ENCODE results near the gene AQP5.

AQP5 gene

DNA sequence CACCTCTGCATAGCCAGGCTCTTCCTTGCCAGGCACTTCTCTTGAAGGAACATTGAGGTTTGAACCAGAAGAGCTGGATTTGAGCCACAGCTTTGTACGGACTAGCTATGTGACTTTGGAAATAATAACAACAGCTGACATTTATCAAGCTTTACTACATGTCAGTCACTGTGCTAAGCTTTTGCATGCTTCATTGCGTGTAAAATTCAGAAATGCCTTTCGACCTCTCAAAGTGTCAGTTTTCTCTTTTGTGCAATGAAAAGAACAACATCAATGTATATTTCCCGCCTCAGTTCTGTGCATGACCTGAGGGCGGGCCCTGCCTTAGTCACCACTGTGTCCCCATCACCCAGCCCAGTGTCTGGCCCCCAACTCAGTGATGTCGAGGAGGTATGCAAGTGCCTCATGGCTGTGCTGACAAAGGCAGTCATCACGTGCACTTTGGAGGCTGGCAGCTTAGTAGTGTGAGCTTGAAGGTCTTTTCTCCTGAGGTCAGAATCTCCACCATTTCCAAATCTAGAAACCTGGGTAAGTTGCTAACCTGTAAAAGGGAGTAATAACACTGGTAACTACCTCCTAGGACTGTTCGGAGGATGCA is 29.0 kb upstream of the AQP5 start:
- no peak for DNase-seq (ENCODE audit: low spot score)

DNA sequence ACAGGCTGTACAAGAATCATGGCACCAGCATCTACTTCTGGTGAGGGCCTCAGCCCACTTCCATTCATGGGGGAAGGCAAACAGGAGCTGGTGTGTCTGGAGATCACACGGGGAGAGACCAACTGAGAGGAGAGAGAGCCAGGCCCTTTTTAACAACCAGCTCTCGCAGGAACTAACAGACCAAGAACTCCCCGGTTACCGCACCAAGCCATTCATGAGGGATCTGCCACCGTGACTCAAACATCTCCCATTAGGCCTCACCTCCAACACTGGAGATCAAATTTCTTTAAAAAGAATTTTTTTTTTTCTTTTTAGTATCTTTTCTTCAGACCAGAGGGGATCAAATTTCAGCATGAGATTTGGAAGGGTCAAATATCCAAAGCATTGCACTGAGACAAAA is 27.9 kb upstream of the AQP5 start:
- no peak for DNase-seq (ENCODE audit: low spot score)

DNA sequence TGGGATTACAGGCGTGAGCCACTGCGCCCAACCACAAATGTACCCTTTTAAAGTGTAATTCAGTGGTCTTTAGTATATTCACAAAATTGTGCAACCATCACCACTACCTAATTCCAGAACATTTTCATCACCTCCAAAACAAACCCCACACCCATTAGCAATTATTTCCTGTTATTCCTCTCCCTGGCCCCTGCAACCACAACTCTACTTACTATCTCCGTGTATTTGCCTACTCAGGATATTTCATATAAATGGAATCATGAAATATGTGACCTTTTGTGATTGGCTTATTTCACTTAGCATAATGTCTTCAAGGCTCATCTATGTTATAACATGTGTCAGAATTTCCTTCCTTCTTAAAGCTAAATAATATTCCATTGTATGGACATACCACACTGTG is 27.2 kb upstream of the AQP5 start:
- no peak for DNase-seq (ENCODE audit: low spot score)

DNA sequence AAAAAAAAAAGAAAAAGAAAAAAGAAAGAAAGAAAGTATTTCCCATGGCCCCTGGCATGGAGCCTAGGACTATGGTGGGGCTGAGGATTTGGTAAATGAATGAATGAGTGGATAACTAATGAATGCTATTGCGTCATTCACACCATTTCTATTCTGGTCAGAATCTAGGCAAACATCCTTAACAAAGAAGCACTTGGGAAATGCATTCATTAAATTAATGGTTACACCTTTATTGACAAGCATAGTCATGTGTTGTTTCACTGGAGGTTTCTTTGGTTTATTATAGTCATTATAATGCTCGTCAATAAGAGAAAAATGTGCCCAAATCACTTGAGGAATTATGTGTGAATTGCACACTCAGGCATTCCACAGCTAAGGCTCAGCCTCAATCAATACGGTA is 24.7 kb upstream of the AQP5 start:
- no peak for DNase-seq (ENCODE audit: low spot score)

DNA sequence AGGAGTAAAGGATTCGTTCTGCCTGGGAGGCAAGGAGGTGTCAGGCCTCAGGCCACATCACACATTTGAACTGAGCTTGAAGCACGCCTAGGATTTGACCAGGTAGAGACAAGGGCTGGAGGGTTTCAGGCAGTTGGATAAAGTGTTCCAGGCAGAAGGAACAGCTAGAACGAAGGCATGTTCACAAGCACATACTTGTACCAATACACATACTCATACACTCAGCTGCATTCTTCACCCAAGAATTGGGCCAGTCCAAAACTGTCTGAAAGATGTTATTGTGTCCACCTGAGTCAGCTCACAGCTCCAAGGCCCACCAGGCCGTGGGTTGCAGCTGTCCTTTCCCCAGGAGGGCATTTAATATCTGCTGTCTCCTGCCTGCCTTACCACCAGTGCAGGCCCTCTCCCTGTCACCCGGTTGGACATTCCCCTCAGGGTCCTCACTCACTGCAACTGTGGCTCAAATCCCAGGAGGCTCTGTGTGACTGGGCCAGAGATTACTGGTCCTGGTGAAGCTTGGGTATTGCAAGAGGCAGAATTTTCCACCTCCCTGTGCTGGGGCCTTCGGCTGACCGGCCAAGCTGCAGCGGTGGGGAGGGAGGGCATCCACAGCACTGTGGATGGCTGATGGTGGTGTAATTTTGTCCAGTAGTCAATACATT is 23.9 kb upstream of the AQP5 start:
- no peak for DNase-seq (ENCODE audit: low spot score)

DNA sequence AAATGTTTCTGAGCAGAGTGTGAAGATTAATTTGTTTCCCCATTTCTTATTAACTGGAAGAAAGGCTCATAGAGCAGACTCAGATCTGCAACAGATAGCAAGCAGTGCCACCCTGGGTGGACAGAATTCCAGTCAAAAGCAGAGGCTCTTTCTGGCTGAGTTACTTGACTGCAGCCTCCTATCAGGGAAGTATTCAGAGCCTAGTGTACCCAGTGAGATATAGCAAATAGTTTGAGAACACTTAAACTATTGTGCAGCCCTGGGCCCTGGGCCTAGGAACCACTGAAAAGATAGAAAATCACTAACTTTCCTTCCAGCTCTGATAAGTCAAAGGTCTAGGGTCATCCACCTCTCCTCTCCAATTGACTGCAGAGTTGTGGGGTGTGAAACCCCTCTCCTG is 22.4 kb upstream of the AQP5 start:
- no peak for DNase-seq (ENCODE audit: low spot score)

DNA sequence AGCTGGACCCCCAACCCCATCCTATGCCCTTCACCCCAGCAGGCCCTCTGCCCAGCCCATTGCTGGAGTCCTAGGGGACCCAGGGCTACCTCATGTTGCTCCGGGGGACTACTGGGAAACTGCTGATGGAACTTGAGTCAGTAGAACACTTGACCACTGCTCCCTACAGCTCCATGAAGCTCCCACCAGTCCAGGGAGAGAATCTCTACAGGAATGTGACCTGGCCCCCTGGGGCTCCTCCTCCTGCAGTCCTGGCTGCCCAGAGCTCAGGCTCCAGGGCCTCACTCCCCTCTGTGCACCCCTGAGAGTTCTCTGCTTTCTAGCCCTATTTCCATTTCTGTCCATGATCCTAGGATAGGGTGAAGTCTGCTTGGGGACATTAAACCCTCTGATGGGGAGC is 22.0 kb upstream of the AQP5 start:
- DNase-seq (ENCODE audit: low spot score), result no peak

DNA sequence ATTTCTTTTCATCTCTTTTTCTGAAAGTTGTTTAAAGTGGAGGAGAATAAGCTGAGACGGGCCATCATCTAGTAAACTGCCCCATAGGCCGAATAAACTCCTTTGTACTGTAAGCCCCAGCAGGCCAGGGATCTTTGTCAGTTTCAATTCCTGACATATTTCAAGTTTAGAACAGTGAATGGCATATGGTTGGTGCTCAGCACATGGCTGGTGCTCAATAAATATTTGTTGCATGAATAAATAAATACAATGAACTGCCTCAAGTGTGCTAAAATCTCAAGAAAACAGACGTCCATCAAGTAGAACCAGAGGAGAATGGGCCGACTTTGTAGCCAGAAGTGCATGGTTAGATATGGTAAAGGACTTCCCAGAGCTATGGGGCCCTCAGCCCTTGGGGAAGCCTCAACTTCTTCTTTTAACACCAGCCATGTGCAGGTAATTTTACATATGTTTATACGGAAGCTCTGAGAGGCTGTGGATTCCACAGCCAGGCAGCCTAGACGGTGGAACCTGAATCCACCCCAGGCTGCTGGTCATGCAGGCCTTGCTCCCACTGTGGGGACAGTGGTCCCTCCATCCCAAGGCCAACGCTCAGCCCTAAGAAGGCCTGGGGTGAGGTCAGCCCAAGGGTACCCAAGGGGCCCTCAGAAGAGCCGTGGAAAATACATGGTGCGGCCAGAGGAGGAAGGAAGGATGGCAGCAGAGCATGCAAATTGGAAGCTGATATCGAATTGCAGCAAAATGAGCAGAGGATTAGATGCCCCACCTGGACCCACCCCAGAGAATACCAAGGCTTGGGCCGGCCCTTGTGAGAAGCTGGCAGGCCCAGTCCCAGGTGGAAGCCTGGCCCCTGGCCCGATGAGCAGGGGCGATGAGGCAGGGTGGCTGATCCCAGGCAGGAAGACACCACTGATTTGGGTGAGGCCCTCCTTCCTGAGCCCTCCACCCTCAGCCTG is 19.8 kb upstream of the AQP5 start:
- DNase-seq (ENCODE audit: low spot score), result no peak

DNA sequence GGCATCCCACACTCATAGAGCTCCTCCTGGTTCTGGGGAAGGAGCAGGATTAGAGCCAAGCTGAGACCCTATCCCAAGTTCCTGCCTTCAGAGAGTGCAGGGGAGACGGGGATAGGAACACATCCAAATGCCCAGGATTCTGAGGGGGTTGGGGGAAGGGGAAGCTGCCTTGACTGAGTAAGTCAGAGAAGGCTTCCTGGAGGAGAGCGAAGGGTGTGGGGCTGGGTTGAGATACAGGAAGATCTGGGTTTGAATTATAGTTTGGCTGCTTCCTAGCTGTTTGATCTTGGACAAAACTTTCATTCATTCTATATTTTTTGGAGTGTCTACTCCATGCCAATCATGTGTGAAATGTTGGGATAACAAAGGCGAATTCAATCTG is 19.2 kb upstream of the AQP5 start:
- no peak for DNase-seq (ENCODE audit: low spot score)

DNA sequence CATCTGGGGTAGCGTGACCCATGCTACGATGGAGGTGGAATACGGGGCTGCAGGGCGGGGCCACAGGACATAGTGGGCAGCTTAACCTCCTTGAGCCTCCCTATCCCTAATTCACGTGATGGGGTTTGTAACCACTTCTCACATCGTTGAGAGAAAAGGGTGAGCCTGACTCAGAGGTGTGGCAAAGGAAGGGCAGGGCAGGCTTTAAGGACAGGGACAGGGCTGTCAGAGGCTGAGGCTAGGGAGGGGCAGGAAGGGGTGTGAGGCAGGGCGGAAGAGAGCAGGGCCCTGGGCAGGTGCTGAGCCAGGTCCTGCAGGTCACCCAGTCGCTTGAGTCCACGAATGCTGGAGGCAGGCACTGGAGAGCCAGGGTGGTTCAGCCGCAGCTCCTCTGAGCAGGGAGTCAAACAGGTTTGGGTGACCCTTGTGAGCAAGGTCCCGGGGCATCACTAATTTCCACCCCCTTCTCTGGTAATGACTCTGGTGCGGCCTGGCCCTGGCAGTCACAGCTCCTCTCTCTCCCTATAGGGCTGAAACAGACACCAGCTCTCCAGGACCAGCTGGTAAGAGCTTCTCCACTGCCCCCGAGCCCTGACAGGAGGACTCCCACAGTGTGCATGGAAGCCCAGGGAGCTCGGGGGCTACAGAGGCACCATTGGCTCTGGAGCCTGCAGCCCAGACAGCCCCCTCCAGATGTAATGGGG is 18.6 kb upstream of the AQP5 start:
- DNase-seq (ENCODE audit: low spot score), result no peak

DNA sequence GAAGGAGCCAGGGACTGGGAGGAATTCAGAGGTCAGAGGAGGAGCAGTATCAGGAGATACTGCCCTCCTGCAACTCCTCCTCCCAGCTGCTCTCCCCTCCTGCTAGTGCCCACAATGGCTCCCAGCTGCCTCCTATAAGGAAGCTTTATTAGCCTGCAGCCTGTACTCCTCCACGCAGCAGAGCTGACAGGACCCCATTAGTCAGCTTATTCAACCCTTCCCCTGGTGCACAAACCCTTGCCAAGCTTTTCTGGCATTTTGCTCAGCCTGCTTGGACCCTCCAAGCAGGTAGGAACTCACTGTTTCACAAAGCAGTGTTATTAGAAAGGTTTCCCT is 18.1 kb upstream of the AQP5 start:
- no peak for DNase-seq (ENCODE audit: low spot score)

DNA sequence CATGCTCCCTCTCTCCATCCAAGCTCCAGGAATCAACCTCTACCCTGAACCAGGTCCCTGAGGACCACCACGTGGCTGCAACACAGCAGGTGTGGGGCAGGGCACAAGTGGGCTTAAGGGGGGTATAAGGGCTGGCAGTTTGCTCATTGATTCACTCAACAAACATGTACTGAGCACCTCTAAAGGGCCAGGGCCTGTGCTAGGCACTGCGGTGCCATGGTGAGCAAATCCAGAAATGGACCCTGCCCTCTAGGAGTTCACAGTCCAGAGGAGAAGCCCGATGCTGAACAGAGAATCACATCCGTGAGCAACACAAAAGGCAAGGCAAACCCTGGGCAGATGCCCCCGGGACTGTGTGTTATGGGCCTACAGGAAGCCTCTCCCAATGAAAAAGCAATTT is 17.6 kb upstream of the AQP5 start:
- DNase-seq (ENCODE audit: low spot score), result no peak

DNA sequence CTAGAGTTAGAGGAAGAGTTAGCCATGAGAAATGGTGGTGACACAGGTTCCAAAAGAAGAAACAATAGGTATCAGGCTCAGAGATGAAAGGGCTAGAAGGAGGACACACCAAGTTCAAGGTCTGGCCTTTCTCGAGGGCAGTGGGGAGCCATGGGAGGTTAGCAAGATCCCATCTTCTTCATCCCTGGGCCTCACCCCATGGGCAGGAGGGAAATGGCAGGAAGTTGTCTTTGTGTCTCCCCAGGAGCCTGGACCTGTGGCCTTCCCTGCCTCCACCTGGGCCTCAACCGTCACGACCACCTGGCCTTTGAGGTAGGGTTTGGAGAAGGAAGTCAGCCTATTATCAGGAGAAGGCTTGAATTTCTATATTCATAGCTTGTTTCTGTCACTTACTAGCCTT is 17.0 kb upstream of the AQP5 start:
- DNase-seq (ENCODE audit: low spot score), result no peak

DNA sequence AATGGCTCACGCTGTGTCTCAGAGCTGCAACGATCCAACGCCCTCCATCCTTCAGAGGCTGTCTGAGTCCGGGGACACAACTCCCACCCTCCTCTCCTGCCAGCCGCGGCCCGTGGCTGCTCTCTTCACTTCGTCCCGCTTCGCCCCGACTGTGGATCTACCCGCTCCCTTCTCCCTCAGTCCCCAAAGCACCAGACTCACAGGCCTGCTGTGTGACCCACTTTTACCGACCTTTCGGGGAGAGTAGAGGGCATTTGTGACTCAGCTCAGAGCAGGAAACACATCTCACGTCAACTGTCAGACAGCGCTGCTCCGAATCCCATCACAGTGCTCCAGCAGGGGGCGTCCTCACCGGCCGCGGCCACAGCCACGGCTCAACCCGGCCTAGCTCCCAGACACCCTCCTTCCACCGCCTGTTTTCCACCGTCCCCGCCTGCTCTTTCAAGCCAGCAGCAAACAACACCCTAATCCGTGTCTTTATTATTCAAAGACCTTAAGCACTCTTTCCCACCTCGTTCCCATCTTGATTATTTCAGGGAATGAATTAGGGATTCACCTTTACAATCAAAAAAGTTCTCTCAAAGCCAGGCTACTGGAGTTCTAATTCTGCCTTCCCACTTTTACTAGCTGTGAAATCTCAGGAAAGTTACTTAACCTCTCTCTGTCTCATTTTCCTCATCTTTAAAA is 16.1 kb upstream of the AQP5 start:
- peak; percentile 94 for DNase-seq (ENCODE audit: low spot score)

DNA sequence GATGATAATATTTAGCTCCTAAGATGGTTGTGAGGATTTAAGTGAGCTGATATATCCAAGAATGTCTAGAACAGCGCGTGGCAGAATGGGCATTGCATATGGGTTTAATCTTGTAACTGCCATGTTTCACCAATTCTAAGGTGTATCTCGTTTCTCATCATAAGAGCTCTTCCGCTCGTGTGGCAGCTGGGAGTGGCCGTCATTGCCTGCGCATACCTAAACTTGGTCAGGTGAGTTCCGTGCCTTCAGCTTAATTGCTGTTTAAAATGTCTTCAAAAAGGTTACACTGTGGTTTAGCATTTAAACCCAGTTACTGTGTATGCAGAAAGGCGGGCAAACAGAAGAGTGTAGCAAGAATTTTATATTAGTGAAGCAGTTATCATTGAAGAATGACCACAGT is 15.6 kb upstream of the AQP5 start:
- no peak for DNase-seq (ENCODE audit: low spot score)

DNA sequence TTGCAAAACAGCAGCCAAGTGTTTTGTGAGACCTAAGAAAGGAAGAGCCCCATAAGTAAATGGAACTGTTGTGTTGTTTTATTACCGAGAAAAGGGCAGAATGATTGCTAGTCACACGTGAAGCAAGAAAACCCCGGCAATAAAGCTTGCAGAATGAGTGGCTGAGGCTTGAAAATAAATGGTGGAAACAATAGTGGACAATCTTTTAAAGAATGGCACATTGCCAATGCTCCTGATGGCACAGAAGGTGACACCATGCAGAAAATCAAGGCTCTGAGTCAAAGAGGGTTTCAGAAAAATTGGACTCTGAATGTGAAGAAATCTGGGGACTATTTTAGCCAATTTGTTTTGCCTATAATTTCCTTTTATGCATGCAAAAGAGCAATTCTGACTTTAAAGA is 15.2 kb upstream of the AQP5 start:
- no peak for DNase-seq (ENCODE audit: low spot score)

DNA sequence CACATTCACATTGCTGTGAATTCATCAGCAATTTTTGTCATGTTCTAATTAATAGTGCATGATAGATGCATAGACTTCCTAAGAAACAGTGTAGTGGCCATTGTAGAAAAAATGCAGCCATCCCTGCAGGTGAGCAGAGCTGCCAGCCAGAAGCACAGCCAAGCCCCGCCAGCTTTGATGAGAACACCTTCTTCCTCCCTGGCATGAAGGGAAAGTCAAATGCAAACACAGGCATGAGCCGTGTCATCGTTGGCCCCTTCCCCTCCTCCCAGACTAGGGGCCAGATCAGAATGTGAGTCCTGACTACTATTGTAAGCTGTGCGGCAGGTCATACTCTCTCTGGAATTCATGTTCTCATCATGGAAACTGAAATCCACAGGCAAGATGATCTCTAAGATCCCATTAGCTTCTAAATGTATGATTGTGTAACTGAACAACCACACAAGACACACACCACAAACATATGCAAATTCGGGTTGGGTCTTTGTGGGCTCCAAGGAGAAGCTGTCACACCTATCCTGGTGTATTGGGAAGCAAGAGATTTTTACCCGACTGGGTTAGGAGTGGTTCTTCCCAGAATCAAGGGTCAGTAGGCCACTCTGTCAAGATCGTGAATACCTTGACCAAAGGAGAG is 14.0 kb upstream of the AQP5 start:
- no peak for DNase-seq (ENCODE audit: low spot score)

DNA sequence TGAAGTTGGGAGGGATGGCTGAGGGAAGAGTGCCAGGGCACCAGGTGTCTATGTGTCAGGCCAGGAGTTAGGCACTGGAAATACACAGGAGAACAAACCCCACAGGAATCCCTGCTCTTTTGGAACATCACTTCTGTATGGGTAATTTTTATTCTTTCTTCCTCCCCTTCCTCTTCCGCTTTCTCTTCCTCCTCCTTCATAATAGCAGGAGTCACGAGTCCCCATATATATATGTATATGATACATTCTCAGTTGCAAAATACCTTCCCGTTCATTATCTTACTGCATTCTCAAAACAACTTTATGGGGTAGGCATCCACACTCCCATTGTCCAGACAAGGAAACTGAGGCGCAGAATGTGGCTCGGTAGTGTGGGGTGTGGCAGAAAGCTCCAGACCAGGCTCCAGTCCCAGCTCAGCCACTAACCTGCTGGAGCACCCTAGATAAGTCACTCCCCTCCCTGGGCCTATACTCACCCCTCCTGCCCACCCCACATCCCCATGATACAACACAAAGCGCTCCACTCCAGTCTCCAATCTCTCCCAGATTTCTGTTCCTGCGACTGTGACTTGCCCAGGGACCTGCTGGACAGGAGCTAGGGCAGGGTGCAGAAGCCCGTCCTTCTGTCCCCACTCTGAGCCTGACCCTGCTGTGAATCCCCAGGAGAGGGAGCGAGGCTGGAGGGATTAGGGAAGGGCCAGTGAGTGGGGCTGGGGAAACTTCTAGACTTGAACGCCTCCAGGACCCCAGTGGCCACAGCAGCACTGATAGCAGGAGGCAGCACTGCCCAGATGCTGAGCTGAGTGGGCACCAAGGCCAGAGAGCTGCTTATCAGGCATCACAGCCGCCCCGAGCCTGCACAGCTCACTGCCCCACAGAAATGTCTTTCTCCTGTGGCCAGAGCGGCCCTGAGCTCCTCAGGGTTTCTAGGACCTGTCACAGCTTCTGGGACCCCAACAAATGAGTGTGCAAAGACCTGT is 12.5 kb upstream of the AQP5 start:
- DNase-seq (ENCODE audit: low spot score), result no peak

DNA sequence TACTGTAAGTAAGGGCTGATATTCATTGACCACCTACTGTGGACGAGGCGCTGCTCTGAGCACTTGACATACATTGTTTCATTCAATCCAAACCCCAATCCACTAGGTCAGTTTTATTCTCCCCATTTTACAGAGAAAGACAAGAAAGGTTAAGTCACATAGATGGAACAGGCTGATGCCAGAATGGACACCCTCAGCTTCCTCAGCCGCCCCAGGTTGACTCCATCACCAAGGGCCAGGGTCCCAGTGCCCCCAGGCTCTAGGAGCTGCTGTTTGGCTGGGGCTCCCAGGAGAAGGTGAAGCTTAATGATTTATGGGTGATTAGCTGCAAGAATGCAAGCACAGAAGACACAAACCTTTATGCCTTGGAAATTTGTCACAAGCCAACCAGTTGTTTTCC is 11.8 kb upstream of the AQP5 start:
- no peak for DNase-seq (ENCODE audit: low spot score)
